ENCODE data around the gene SERPINA4. TPM values are rescaled to one million over a fixed set of nuclear protein-coding genes. Genes with fewer than 3 reads are reported as not detected.

SERPINA4 gene
- total and polyA plus RNA-seq, 2 of the 13 experiments (the other 11 are each of a cell fraction or from before 2014, with no cell fraction given): 39.1 to 57.8 TPM

DNA sequence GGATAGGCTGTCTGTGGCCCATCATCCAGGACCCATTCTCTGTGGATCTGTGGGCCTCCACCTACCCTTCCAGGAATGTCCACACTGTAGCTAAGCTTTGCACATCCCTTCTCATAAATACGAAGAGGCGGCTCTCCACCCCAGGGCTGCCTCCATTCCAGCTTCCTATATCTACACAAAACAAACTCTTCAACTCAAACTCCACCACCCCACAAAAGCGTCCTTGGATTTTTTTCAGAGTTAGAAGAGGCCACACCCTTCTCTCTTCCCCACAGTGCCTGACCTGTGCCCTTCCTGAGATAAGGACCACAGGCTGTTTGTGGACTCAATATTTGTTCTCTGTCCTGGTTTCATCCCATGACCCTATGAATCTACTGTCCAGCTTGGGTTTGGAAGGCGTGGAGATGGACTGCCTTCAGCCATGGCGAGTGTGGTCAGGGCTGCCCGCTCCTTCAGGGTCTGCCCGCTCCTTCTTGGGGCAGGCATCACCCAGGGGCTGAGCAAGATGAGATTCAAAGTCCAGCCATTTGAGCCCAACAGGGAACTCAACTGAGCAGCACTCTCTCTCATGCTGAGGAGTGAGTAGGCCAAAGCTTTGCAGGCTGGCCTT lies 39.0 kb upstream of the SERPINA4 start (continued):
- no peak for TF ChIP-seq ZNF891 (CRISPR knock-in tag; IDR thresholded peaks at IDR 0.05)
- peak; percentile 34; the same call in 1 of the 2 replicates for TF ChIP-seq ZBTB7B (CRISPR knock-in tag; IDR thresholded peaks at IDR 0.05)
- TF ChIP-seq TARDBP (CRISPR knock-in tag; IDR thresholded peaks at IDR 0.05): peak; percentile 91; the same call in 1 of the 2 replicates
- no peak for TF ChIP-seq IRX3 (CRISPR knock-in tag; IDR thresholded peaks at IDR 0.05; ENCODE audit: borderline replicate concordance, low read depth)
- TF ChIP-seq MXI1 (IDR thresholded peaks at IDR 0.05; ENCODE audit: borderline replicate concordance, low read depth, low read length): no peak; the same call in 2 of the 3 replicates
- TF ChIP-seq ZFY (CRISPR knock-in tag; IDR thresholded peaks at IDR 0.05): peak; percentile 57; the same call in 1 of the 2 replicates
- TF ChIP-seq GPN1 (CRISPR knock-in tag; IDR thresholded peaks at IDR 0.05; ENCODE audit: borderline replicate concordance): no peak
- peak; percentile 63; the same call in 1 of the 2 replicates for TF ChIP-seq MIER2 (CRISPR knock-in tag; IDR thresholded peaks at IDR 0.05)
- TF ChIP-seq TRIM22 (IDR thresholded peaks at IDR 0.05): no peak
- peak; percentile 71; the same call in 1 of the 2 replicates for TF ChIP-seq ZNF280D (CRISPR knock-in tag; IDR thresholded peaks at IDR 0.05)
- peak; percentile 63; the same call in 1 of the 2 replicates for TF ChIP-seq SIX1 (CRISPR knock-in tag; IDR thresholded peaks at IDR 0.05; ENCODE audit: borderline replicate concordance)
- no peak for TF ChIP-seq ZNF776 (CRISPR knock-in tag; IDR thresholded peaks at IDR 0.05)
- TF ChIP-seq, protein P1, sequence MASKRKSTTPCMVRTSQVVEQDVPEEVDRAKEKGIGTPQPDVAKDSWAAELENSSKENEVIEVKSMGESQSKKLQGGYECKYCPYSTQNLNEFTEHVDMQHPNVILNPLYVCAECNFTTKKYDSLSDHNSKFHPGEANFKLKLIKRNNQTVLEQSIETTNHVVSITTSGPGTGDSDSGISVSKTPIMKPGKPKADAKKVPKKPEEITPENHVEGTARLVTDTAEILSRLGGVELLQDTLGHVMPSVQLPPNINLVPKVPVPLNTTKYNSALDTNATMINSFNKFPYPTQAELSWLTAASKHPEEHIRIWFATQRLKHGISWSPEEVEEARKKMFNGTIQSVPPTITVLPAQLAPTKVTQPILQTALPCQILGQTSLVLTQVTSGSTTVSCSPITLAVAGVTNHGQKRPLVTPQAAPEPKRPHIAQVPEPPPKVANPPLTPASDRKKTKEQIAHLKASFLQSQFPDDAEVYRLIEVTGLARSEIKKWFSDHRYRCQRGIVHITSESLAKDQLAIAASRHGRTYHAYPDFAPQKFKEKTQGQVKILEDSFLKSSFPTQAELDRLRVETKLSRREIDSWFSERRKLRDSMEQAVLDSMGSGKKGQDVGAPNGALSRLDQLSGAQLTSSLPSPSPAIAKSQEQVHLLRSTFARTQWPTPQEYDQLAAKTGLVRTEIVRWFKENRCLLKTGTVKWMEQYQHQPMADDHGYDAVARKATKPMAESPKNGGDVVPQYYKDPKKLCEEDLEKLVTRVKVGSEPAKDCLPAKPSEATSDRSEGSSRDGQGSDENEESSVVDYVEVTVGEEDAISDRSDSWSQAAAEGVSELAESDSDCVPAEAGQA (IDR thresholded peaks at IDR 0.05; ENCODE audit: low read depth): 0 out of 2 replicates have a peak, but pooled peaks have one; percentile 28
- TF ChIP-seq, protein P1 (CRISPR knock-in tag; IDR thresholded peaks at IDR 0.05; ENCODE audit: borderline replicate concordance): no peak
- TF ChIP-seq, protein P2, sequence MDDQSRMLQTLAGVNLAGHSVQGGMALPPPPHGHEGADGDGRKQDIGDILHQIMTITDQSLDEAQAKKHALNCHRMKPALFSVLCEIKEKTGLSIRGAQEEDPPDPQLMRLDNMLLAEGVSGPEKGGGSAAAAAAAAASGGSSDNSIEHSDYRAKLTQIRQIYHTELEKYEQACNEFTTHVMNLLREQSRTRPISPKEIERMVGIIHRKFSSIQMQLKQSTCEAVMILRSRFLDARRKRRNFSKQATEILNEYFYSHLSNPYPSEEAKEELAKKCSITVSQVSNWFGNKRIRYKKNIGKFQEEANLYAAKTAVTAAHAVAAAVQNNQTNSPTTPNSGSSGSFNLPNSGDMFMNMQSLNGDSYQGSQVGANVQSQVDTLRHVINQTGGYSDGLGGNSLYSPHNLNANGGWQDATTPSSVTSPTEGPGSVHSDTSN (CRISPR knock-in tag; IDR thresholded peaks at IDR 0.05; ENCODE audit: borderline replicate concordance): no peak
- TF ChIP-seq KDM2A (CRISPR knock-in tag; IDR thresholded peaks at IDR 0.05; ENCODE audit: borderline replicate concordance, low read depth): 0 out of 2 replicates have a peak, but pooled peaks have one; percentile 8
- TF ChIP-seq ZFP36L1 (CRISPR knock-in tag; IDR thresholded peaks at IDR 0.05): no peak

Data from HepG2 (cell line).